Ishikawa (cell line): ENCODE results near the gene FHIT.

ENCODE experiments used
- CEBPB ChIP-seq: IDR thresholded peaks from 2 replicates; pipeline ENCODE4 v1.6.1; 2012
- CREB1 ChIP-seq: IDR thresholded peaks from 2 replicates; pipeline ENCODE4 v1.6.1; 2012; ENCODE audit warnings: low read depth
- EGR1 ChIP-seq: IDR thresholded peaks from 2 replicates; pipeline ENCODE4 v1.6.1; 2012
- EP300 ChIP-seq: IDR thresholded peaks from 2 replicates; pipeline ENCODE4 v1.6.1; 2012; ENCODE audit warnings: borderline replicate concordance
- FOXM1 ChIP-seq: IDR thresholded peaks from 2 replicates; pipeline ENCODE4 v1.6.1; 2012; ENCODE audit warnings: low read depth, borderline replicate concordance
- MAX ChIP-seq: IDR thresholded peaks from 2 replicates; pipeline ENCODE4 v1.6.1; 2012
- NFIC ChIP-seq: IDR thresholded peaks from 2 replicates; pipeline ENCODE4 v1.6.1; 2012
- RAD21 ChIP-seq: IDR thresholded peaks from 2 replicates; pipeline ENCODE4 v1.6.1; 2012; ENCODE audit warnings: low read depth
- REST ChIP-seq: IDR thresholded peaks from 2 replicates; pipeline ENCODE4 v1.6.1; 2012; ENCODE audit warnings: low read depth, mild to moderate bottlenecking
- TAF1 ChIP-seq: IDR thresholded peaks from 2 replicates; pipeline ENCODE4 v1.6.1; 2012; ENCODE audit warnings: low read depth, mild to moderate bottlenecking
- TCF12 ChIP-seq: IDR thresholded peaks from 2 replicates; pipeline ENCODE4 v1.6.1; 2012; ENCODE audit warnings: low read depth
- TEAD4 ChIP-seq: IDR thresholded peaks from 2 replicates; pipeline ENCODE4 v1.6.1; 2012
- USF1 ChIP-seq: IDR thresholded peaks from 2 replicates; pipeline ENCODE4 v1.6.1; 2012
- YY1 ChIP-seq: IDR thresholded peaks from 2 replicates; pipeline ENCODE4 v1.6.1; 2012; ENCODE audit warnings: low read depth
- ZBTB7A ChIP-seq: IDR thresholded peaks from 2 replicates; pipeline ENCODE4 v1.6.1; 2012; ENCODE audit warnings: low read depth

The FHIT gene

GRCh38 chr3:61053781-61054496, 197.3 kb downstream of the FHIT start:
- TF ChIP-seq MAX (no peak), TCF12 (no peak), EP300 (no peak), EGR1 (no peak), CREB1 (no peak)

GRCh38 chr3:61052851-61053250, 198.4 kb downstream of the FHIT start:
- TF ChIP-seq TEAD4 = no peak
- TF ChIP-seq TAF1 = no peak
- no peak for TF ChIP-seq EGR1
- TF ChIP-seq CEBPB = no peak
- TF ChIP-seq RAD21 = no peak
- TF ChIP-seq ZBTB7A = no peak
- no peak for TF ChIP-seq REST
- no peak for TF ChIP-seq TCF12
- no peak for TF ChIP-seq EP300
- TF ChIP-seq MAX = no peak
- TF ChIP-seq NFIC = no peak
- no peak for TF ChIP-seq USF1
- no peak for TF ChIP-seq YY1
- TF ChIP-seq CREB1 = no peak
- TF ChIP-seq FOXM1 = no peak

- no peak for TF ChIP-seq CREB1
- no peak for TF ChIP-seq TEAD4
- no peak for TF ChIP-seq REST
Observed at GRCh38 chr3:61051666-61052065, 199.6 kb downstream of the FHIT start.

- TF ChIP-seq USF1 = no peak
- no peak for TF ChIP-seq CREB1
- no peak for TF ChIP-seq MAX
- no peak for TF ChIP-seq CEBPB
- TF ChIP-seq ZBTB7A = no peak
- no peak for TF ChIP-seq REST
- TF ChIP-seq EGR1 = no peak
- no peak for TF ChIP-seq YY1
- no peak for TF ChIP-seq TEAD4
- no peak for TF ChIP-seq EP300
- TF ChIP-seq RAD21 = no peak
- no peak for TF ChIP-seq FOXM1
- TF ChIP-seq TAF1 = no peak
- TF ChIP-seq TCF12 = no peak
- TF ChIP-seq NFIC = no peak
Observed at GRCh38 chr3:61043156-61043555, 208.1 kb downstream of the FHIT start.

GRCh38 chr3:61040618-61041017, 210.6 kb downstream of the FHIT start:
- TF ChIP-seq TCF12 = no peak
- no peak for TF ChIP-seq CREB1
- no peak for TF ChIP-seq NFIC
- TF ChIP-seq TAF1 = no peak
- TF ChIP-seq RAD21 = no peak
- TF ChIP-seq USF1 = no peak
- no peak for TF ChIP-seq REST
- TF ChIP-seq CEBPB = no peak
- no peak for TF ChIP-seq EGR1
- TF ChIP-seq ZBTB7A = no peak
- TF ChIP-seq YY1 = no peak
- no peak for TF ChIP-seq EP300
